ACC112 (cell line): ENCODE results near the gene ADD2.

Experiments used
- H2AFZ ChIP-seq: fragments of 200-600 bp; sonication (generic); one replicate; pipeline ENCODE4 v1.6.0; 2017; ENCODE audit warnings: antibody characterized with exemption, low read length; ENCODE audit not compliant: unreplicated experiment
- H3K27ac ChIP-seq: fragments of 200-600 bp; sonication (generic); 2 replicates; pipeline ENCODE4 v1.5.1; 2014; ENCODE audit warnings: low read depth, mild to moderate bottlenecking, antibody characterized with exemption, low read length, moderate library complexity
- H3K27me3 ChIP-seq: fragments of 200-600 bp; sonication (generic); 2 replicates; pipeline ENCODE4 v1.6.1; 2014; ENCODE audit warnings: mild to moderate bottlenecking, antibody characterized with exemption, low read length, moderate library complexity, mixed read lengths; ENCODE audit not compliant: insufficient read depth
- H3K36me3 ChIP-seq: fragments of 200-600 bp; sonication (generic); 2 replicates; pipeline ENCODE4 v1.6.1; 2016; ENCODE audit warnings: mild to moderate bottlenecking, antibody characterized with exemption, low read length, moderate library complexity, mixed read lengths; ENCODE audit not compliant: insufficient read depth
- H3K4me1 ChIP-seq: fragments of 200-600 bp; sonication (generic); one replicate; pipeline ENCODE4 v1.6.1; 2016; ENCODE audit warnings: low read length, mixed read lengths; ENCODE audit not compliant: insufficient read depth, unreplicated experiment, control insufficient read depth
- H3K4me3 ChIP-seq: fragments of 200-600 bp; sonication (generic); 2 replicates; pipeline ENCODE4 v1.5.1; 2014; ENCODE audit warnings: mild to moderate bottlenecking, low read depth, low read length
- H3K79me2 ChIP-seq: fragments of 200-600 bp; sonication (generic); one replicate; pipeline ENCODE4 v1.6.0; 2016; ENCODE audit warnings: low read length; ENCODE audit not compliant: control insufficient read depth, unreplicated experiment, insufficient read depth

Gene ADD2

DNA sequence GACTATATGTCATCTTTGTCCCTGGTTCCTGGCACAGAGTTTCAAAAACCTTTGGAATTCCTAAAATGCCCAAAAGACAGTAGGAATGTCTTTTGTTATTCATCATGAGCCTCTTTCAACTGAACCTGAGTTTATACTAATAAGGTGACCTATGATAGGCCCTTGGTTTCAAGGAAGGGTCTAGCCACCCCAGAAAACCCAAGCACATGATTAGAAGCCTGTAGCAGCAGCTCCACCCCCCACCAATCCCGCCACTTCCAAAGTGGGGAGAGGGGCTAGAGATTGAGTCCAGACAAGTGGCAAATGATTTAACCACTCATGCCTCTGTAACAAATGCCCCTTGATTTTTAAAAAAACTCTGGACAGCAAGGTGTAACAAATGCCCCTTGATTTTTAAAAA lies 56.8 kb downstream of the ADD2 start:
- H3K79me2 ChIP-seq: no peaks in the 10 kb centered on the region
- H3K27ac ChIP-seq: no peak overlapping the region

DNA sequence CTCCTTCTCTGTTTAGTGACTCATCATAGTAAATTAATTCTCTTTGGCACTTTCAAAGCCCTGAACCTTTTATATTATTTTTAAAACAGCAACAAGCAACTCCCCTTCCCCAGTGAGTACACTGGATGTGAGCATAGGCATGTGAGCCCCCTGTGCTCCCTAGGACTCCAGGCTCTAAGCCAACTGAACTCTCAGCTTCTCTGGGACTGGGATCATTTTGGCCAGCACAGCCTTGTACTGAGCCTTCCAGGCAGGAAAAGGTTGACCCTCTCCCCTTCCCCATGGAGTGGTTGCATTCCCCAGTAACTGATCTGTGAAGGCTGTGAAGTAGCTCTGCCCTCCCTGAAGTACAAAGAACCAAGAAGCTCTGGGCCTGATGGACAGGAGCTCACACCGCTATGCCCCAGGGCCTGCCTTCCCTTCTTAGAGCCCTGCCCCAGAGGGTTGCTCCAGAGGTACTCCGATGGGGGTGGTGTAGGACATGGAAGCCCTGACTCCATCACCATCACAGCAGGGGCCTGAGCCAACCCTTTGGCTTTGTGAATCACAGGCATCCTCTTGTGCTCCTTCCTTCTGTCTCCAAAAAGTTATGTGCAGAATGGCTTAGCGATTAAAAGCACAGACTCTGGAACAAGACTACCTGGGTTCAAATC lies 57.8 kb downstream of the ADD2 start:
- Histone ChIP-seq H3K4me1 (no peaks in the 10 kb centered on the region), H3K27ac (no peak overlapping the region), H3K36me3 (no peaks in the 10 kb centered on the region), H2AFZ (no peak overlapping the region), H3K4me3 (no peak overlapping the region), H3K79me2 (no peaks in the 10 kb centered on the region), H3K27me3 (peaks cover 36% of the 10 kb centered on the region)

More for the DNA sequence above, 56.8 kb downstream of the ADD2 start:
- H3K36me3 ChIP-seq: no peaks in the 10 kb centered on the region
- H3K4me3 ChIP-seq: no peak overlapping the region
- peaks cover 36% of the 10 kb centered on the region for H3K27me3 ChIP-seq
- no peaks in the 10 kb centered on the region for H3K4me1 ChIP-seq
- no peak overlapping the region for H2AFZ ChIP-seq

DNA sequence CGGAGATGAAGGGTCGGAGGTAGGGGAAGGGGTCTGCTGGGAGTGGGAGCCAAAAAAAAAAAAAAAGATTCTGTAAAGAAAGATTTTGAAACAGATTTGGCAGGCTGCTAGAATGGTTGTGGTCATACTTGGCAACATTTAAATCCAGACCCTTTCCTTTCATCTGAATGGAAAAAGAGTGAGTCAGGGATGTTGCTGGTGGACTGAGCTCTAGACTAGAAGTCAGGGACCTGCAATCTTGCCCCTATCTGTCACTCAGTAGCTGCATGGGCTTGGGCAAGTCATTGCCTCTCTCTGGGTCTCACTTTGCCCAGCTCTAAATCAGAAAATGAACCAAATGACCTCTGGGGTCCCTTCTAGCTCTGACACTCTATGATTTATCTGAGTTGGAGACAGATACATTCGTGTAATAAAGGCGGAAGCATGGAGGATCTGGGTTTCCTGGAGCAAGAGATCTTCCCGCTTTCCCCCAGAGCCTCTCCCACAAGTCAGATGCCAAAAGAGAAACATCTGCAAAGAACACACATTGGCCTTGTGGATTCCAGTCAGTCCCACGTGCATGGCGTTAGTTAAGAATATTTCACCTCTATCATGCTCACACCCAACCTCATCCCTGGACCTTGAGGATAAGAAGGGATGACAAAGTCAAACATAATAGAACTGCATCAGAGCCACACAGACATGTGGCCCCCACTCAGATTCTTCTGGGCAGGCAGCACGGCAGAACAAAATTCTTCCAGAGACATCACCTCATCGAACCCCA lies 58.5 kb downstream of the ADD2 start:
- no peaks in the 10 kb centered on the region for H3K36me3 ChIP-seq
- no peak overlapping the region for H3K4me3 ChIP-seq
- H3K27ac ChIP-seq: no peak overlapping the region
- H3K27me3 ChIP-seq: peaks cover 35% of the 10 kb centered on the region
- no peaks in the 10 kb centered on the region for H3K79me2 ChIP-seq
- H2AFZ ChIP-seq: no peak overlapping the region
- no peaks in the 10 kb centered on the region for H3K4me1 ChIP-seq

DNA sequence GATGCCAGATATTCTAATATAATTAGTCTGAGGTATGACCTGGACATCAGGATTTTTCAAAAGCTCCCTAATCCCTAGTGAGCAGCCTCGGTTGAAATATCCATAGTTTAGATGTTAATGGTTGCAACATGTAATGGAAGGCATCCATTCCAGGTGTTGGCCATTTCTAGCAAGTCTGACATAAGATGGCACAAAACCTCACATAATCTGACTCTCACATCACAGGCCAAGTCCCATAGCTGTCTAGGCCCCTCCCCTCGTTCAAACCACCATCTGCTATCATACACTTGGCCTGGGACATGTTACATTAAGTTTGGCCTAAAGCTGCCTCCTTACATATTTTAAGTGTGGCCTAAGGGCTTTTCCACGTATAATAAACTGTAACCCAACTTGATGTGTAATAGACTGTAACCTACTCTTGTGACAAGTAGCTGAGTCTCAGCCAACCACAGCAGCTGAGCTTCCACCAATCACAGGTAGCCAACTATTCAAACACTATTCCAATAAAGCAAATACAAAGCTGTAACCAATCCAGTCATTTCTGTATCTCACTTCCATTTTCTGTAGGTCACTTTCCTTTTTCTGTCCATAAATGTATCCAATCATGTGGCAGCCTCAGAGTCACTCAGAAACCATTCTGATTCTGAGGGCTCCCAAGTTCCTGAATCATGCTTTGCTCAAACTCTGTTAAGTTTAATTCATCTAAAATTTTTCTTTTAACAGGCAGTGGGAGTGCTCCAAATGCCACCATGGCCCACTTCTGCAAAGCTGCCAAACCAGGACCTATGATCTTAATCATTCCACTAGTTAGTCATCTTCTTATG lies 59.4 kb downstream of the ADD2 start:
- H3K36me3 ChIP-seq: no peaks in the 10 kb centered on the region
- H3K4me1 ChIP-seq: no peaks in the 10 kb centered on the region
- H3K4me3 ChIP-seq: no peak overlapping the region
- no peak overlapping the region for H3K27ac ChIP-seq
- peaks cover 28% of the 10 kb centered on the region; the same call in 1 of the 2 replicates for H3K27me3 ChIP-seq
- no peak overlapping the region for H2AFZ ChIP-seq
- H3K79me2 ChIP-seq: no peaks in the 10 kb centered on the region

DNA sequence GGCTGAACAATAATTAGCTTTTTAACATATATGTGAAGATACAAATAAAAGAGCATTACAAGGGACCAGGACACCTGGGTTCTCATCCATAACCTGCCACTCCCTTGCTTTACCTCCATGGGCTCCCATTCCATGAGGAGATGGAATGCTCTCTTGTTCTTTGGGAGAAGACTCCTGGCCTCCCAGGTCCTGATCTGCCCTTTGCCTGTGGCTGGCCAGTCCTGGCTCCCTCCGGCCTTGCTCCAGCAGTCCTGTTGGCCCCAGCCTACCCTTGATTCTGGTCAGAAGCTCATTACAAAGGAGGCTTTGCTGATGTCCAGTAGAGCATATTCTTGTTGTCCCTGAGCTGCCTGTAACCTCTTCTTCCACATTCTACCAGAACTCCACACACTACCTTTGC lies 60.3 kb downstream of the ADD2 start:
- Histone ChIP-seq H2AFZ (no peak overlapping the region), H3K79me2 (no peaks in the 10 kb centered on the region), H3K27me3 (peaks cover 26% of the 10 kb centered on the region; the same call in 1 of the 2 replicates), H3K4me1 (no peaks in the 10 kb centered on the region), H3K36me3 (no peaks in the 10 kb centered on the region), H3K4me3 (no peak overlapping the region), H3K27ac (no peak overlapping the region)

DNA sequence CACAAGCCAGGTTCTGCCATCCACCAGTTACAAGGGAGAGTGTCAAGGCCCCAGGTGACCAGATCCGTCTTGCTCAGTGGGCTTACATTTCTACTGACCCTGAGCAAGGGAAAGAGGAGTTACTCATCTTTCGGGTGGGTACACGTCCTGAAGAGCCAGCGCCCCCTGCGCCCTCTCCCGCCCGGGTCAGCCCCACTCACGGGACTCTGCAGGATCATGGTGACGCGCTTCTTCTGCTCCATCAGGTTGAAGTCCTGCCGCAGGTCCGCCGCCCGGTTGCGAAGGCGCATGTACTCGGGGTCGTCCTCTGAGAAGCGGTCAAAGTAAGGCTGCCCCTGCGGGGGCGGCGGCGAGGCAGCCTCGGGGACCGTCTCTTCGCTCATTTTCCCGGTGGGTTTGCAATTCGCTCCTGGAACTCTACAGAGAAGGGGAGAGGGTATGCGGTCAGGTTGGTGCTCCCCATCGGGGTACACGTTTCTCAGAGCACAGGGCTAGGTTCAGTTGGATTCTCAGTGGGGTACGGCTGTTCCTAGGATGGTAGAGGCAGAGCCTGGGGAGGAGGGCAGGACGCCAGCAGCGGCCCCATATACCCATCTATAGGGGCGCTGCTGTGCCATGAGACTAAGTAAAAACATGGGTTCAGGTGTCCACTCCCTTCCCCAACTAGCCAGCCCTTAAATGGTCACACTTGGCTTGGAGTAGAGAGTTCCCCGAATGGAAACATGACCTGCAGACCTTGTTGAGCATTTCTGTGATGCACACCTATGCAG lies 61.8 kb downstream of the ADD2 start:
- no peak overlapping the region for H3K4me3 ChIP-seq
- no peak overlapping the region for H3K27ac ChIP-seq
- H3K79me2 ChIP-seq: no peaks in the 10 kb centered on the region
- H2AFZ ChIP-seq: no peak overlapping the region
- peaks cover 19% of the 10 kb centered on the region for H3K27me3 ChIP-seq
- no peaks in the 10 kb centered on the region for H3K36me3 ChIP-seq
- no peaks in the 10 kb centered on the region for H3K4me1 ChIP-seq

DNA sequence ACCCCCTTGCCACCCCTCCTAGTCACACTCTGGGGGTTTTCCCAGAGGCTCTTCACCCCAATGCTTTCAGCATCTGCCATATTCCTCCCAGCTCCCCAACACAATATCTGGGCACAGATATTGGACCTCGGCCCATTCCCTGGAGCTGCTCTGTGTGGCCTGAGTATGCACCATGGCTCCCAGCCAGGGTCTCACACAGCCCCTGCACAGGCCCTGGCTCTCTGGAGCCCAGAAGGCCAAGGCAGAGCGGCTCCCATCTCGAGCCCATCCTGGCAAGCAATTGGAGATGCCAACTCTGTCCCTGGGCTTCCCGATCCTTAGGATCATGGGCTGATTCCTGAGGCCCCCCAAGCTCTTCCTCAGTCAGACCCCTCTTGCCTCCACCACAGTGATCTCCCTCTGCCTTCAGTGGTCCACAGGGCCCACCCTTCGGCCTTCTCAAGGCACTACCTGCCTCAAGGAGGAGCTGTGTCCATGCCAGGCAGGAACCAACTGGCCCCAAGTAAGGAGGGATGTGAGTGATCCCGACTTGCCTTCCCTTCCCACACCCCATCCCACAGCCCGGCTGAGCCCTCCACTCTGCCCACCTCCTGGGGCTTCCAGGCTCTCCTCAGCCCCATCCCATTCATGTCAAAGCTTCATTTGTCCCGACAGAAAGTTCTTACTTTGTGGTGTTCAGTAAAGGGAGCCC lies 62.7 kb downstream of the ADD2 start:
- no peak overlapping the region for H3K27ac ChIP-seq
- no peak overlapping the region for H3K4me3 ChIP-seq
- peaks cover 24% of the 10 kb centered on the region for H3K27me3 ChIP-seq
- no peaks in the 10 kb centered on the region for H3K79me2 ChIP-seq
- H3K4me1 ChIP-seq: no peaks in the 10 kb centered on the region
- no peak overlapping the region for H2AFZ ChIP-seq
- no peaks in the 10 kb centered on the region for H3K36me3 ChIP-seq

DNA sequence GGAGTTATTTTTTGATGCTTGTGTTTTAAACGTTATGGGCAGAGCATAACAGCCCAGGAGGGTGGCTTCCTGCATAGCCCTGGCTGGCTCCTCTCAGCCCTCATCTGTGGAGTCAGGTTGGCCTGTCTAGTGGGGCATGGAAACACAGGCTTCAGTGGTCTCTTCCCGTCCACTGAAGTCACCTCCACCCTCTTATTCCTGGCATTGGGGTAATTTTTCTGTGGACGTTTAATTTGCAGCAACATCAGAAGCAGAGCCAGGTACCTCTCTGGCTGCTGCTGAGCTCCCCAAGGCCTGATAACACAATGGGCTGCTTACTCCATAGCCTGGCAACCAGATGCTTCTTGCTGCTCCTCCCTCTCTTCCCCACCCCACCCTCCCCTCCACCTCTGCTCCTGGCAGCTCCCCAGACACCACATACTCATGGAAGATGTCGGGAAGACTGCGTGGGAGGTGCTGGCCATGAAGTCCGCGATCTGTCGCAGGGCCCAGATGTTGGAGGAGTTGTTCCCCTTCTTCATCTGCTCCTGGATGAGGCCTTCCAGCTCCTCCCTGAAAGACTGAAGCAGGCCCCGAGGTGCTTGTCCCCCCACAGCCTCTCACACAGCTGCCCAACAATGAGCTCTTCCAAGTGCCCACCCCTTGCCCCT lies 64.0 kb downstream of the ADD2 start:
- Histone ChIP-seq H3K27me3 (peaks cover 32% of the 10 kb centered on the region), H3K27ac (no peak overlapping the region), H2AFZ (no peak overlapping the region), H3K4me1 (no peaks in the 10 kb centered on the region), H3K4me3 (no peak overlapping the region), H3K79me2 (no peaks in the 10 kb centered on the region), H3K36me3 (no peaks in the 10 kb centered on the region)

DNA sequence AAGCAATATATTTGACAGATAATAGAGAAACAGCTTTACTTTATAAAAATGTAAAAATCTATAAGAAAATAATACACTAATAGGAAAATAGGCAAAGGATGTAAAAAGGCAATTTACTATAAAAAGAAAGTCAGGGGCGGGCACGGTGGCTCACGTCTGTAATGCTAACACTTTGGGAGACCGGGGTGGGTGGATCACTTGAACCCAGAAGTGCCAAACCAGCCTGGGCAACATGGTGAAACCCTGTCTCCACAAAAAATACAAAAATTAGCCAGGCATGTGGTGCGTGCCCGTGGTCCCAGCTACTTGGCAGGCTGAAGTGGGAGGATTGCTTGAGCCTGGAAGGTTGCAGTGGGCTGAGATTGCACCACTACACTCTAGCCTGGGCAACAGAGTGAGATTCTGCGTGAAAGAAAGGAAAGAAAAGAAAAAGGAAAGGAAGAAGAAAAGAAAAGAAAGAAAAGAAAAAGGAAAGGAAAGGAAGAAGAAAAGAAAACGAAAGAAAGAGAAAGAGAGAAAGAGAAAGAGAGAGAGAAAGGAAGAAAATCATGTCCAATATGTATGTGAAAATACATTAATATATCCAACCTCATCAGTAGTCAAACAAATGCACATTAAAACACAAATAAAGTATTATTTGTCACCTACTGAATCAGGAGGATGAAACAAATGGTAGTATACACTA lies 65.1 kb downstream of the ADD2 start:
- H3K4me3 ChIP-seq: no peak overlapping the region
- H3K4me1 ChIP-seq: no peaks in the 10 kb centered on the region
- no peaks in the 10 kb centered on the region for H3K36me3 ChIP-seq
- H3K27me3 ChIP-seq: peaks cover 41% of the 10 kb centered on the region
- H3K79me2 ChIP-seq: no peaks in the 10 kb centered on the region
- no peak overlapping the region for H3K27ac ChIP-seq
- H2AFZ ChIP-seq: no peak overlapping the region
